ENCODE results near the gene ADGRF1. TPM values are rescaled to one million over a fixed set of nuclear protein-coding genes. Genes with fewer than 3 reads are reported as not detected.

The ADGRF1 gene
- polyA plus RNA-seq, 1 of the 3 experiments (the other 2 are of a cell fraction): not detected

GRCh38 chr6:47032974-47033765 is 9.0 kb downstream of the ADGRF1 start (continued):
- TF ChIP-seq REST (IDR thresholded peaks at IDR 0.05; ENCODE audit: low read depth, low read length): no peak
- TF ChIP-seq RFX5 (IDR thresholded peaks at IDR 0.05; ENCODE audit: low read length): no peak
- TF ChIP-seq USF1 (IDR thresholded peaks at IDR 0.05; ENCODE audit: borderline replicate concordance, low read depth): no peak

GRCh38 chr6:47031656-47032055 is 10.5 kb downstream of the ADGRF1 start:
- no peak overlapping the region for H3K27ac ChIP-seq (ENCODE audit: low read depth in 2 of 2, low read length in 1 of 2)
- no peaks in the 10 kb centered on the region for H3K36me3 ChIP-seq (replicated peaks in 1 of 2; ENCODE audit: control insufficient read depth in 1 of 2, insufficient read depth in 2 of 2, low read length in 1 of 2)
- 0 out of 4 replicates have a peak, but pooled peaks cover 0 to 4% of the 10 kb centered on the region in 2 experiments for H3K4me1 ChIP-seq (ENCODE audit: control insufficient read depth in 1 of 2, insufficient read depth in 2 of 2, low read depth in 1 of 2, low read length in 1 of 2)
- H3K4me2 ChIP-seq: no peak overlapping the region
- H3F3A ChIP-seq (replicated peaks; ENCODE audit: insufficient read depth): peaks cover 4% of the 10 kb centered on the region
- TF ChIP-seq NFIC (IDR thresholded peaks at IDR 0.05; ENCODE audit: borderline replicate concordance) (no peak), MEF2A (IDR thresholded peaks at IDR 0.05; ENCODE audit: borderline replicate concordance, low read depth) (no peak), TEAD4 (IDR thresholded peaks at IDR 0.05; ENCODE audit: borderline replicate concordance, insufficient read depth) (no peak), RFX5 (IDR thresholded peaks at IDR 0.05; ENCODE audit: low read length) (no peak), SIN3A (IDR thresholded peaks at IDR 0.05; ENCODE audit: borderline replicate concordance, low read depth, low read length) (no peak), ZBTB33 (IDR thresholded peaks at IDR 0.05; ENCODE audit: borderline replicate concordance, low read depth) (no peak), TAF1 (IDR thresholded peaks at IDR 0.05; ENCODE audit: borderline replicate concordance, low read depth, low read length) (no peak), POLR2AphosphoS5 (IDR thresholded peaks at IDR 0.05; ENCODE audit: low read depth, low read length) (no peak), EZH2phosphoT487 (IDR thresholded peaks at IDR 0.05; ENCODE audit: borderline replicate concordance, low read depth) (no peak), PBX3 (IDR thresholded peaks at IDR 0.05) (no peak), CTCF (IDR thresholded peaks at IDR 0.05) (no peak), ELF1 (IDR thresholded peaks at IDR 0.05) (no peak), RAD21 (IDR thresholded peaks at IDR 0.05; ENCODE audit: low read length) (no peak), GATA2 (CRISPR knock-in tag; IDR thresholded peaks at IDR 0.05) (no peak), NRF1 (IDR thresholded peaks at IDR 0.05; ENCODE audit: low read depth, low read length) (no peak), JUND (IDR thresholded peaks at IDR 0.05) (no peak), MXI1 (IDR thresholded peaks at IDR 0.05; ENCODE audit: low read depth, low read length) (no peak)
- H3K9me2 ChIP-seq: no peaks in the 10 kb centered on the region
- no peaks in the 10 kb centered on the region for H3K9me3 ChIP-seq
- H4K20me1 ChIP-seq (ENCODE audit: insufficient read depth): no peaks in the 10 kb centered on the region
- DNase-seq: no peak
- H3K4me3 ChIP-seq (ENCODE audit: low read depth in 2 of 2, low read length in 1 of 2): no peak overlapping the region
- H3K9ac ChIP-seq: no peak overlapping the region
- H2AFZ ChIP-seq (ENCODE audit: low read depth): no peak overlapping the region
- POLR2A ChIA-PET: no interaction called here
- CTCF ChIA-PET: interaction anchor here (0.6 to 1.8 kb wide), 4 partner anchors 16 to 408 kb away, joined by 3 to 12 read pairs (median 3); no protein-coding TSS in a partner anchor
- no peaks in the 10 kb centered on the region for H3K79me2 ChIP-seq (ENCODE audit: insufficient read depth)
- H3K27me3 ChIP-seq (ENCODE audit: insufficient read depth): peaks cover 44% of the 10 kb centered on the region; the same call in 1 of the 2 replicates
- WGBS (ENCODE audit: low lambda C conversion rate): 27% methylated on average over 3 of the region's 3 CpGs
